ENCODE results near the gene PSTK. TPM values are rescaled to one million over a fixed set of nuclear protein-coding genes. Genes with fewer than 3 reads are reported as not detected.

PSTK gene
- total and polyA plus RNA-seq, 9 of the 15 experiments (the other 6 are each of a cell fraction or from before 2014, with no cell fraction given): 13.2 to 49.7 (median 18.9) TPM

DNA sequence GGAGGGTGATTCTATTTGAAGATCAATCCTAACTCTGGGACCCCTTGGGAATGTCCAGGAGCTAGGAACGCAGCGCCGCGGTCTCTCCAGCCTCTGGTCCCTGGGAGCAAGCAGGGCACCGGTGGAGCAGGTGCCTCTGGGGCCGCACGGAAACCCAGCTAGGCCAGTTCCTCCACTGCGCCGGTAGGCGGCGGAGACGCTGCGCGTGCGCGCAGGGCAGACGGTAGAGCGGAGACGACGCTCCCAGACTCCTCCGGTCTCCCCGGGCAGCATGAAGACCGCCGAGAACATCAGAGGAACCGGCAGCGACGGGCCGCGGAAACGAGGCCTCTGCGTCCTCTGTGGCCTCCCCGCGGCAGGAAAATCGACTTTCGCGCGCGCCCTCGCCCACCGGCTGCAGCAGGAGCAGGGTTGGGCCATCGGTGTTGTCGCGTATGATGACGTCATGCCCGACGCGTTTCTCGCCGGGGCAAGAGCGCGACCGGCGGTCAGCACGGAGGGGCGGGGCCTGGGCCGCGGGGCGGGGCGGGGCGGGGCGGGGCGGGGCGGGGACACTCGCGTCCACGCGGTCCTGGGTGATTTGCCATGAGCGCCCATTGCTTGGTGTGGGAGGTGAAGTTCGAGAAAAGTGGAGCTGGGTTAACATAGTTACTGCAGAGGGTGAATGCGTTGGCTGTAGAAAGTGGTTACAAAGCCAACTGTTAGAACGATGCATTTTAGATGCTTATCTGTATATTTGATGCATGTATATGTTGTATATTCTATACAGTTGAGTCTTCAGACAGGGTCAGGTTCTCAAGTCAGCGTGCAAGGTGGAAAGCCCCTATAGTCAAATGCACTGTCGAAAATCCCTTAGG is at the start of gene PSTK (continued):
- TF ChIP-seq BACH1 (tag; IDR thresholded peaks at IDR 0.05) (no peak), ZNF274 (IDR thresholded peaks at IDR 0.05; ENCODE audit: borderline replicate concordance, low read depth, low read length) (no peak), ZNF589 (CRISPR knock-in tag; IDR thresholded peaks at IDR 0.05; ENCODE audit: low read depth) (peak; percentile 71; the same call in 1 of the 2 replicates), SPI1 (IDR thresholded peaks at IDR 0.05; ENCODE audit: borderline replicate concordance, low read depth, low read length) (no peak), ZNF311 (CRISPR knock-in tag; IDR thresholded peaks at IDR 0.05) (no peak), ZNF146 (CRISPR knock-in tag; IDR thresholded peaks at IDR 0.05; ENCODE audit: unreplicated experiment) (no peak), ZNF23 (CRISPR knock-in tag; IDR thresholded peaks at IDR 0.05) (no peak), GABPB2 (CRISPR knock-in tag; conservative IDR thresholded peaks at IDR 0.05) (no peak), HEY1 (CRISPR knock-in tag; IDR thresholded peaks at IDR 0.05; ENCODE audit: borderline replicate concordance) (no peak), TEAD2 (tag; IDR thresholded peaks at IDR 0.05) (no peak), ASH1L (IDR thresholded peaks at IDR 0.05; ENCODE audit: borderline replicate concordance, low read depth, partially characterized antibody) (no peak), MECOM (CRISPR knock-in tag; IDR thresholded peaks at IDR 0.05) (no peak), SIX5 (IDR thresholded peaks at IDR 0.05; ENCODE audit: borderline replicate concordance in 1 of 2, insufficient read depth in 1 of 2, low read depth in 1 of 2, low read length in 2 of 2) (no peak), NR1H2 (CRISPR knock-in tag; IDR thresholded peaks at IDR 0.05) (no peak), NFATC3 (IDR thresholded peaks at IDR 0.05) (no peak), TCFL5 (CRISPR knock-in tag; conservative IDR thresholded peaks at IDR 0.05) (no peak)
- TF ChIP-seq, protein P1, sequence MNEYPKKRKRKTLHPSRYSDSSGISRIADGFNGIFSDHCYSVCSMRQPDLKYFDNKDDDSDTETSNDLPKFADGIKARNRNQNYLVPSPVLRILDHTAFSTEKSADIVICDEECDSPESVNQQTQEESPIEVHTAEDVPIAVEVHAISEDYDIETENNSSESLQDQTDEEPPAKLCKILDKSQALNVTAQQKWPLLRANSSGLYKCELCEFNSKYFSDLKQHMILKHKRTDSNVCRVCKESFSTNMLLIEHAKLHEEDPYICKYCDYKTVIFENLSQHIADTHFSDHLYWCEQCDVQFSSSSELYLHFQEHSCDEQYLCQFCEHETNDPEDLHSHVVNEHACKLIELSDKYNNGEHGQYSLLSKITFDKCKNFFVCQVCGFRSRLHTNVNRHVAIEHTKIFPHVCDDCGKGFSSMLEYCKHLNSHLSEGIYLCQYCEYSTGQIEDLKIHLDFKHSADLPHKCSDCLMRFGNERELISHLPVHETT (CRISPR knock-in tag; conservative IDR thresholded peaks at IDR 0.05 in 1 of 2, IDR thresholded peaks at IDR 0.05 in 1 of 2): no peak; a peak in 2 of 4 replicates
- TF ChIP-seq, protein P2, sequence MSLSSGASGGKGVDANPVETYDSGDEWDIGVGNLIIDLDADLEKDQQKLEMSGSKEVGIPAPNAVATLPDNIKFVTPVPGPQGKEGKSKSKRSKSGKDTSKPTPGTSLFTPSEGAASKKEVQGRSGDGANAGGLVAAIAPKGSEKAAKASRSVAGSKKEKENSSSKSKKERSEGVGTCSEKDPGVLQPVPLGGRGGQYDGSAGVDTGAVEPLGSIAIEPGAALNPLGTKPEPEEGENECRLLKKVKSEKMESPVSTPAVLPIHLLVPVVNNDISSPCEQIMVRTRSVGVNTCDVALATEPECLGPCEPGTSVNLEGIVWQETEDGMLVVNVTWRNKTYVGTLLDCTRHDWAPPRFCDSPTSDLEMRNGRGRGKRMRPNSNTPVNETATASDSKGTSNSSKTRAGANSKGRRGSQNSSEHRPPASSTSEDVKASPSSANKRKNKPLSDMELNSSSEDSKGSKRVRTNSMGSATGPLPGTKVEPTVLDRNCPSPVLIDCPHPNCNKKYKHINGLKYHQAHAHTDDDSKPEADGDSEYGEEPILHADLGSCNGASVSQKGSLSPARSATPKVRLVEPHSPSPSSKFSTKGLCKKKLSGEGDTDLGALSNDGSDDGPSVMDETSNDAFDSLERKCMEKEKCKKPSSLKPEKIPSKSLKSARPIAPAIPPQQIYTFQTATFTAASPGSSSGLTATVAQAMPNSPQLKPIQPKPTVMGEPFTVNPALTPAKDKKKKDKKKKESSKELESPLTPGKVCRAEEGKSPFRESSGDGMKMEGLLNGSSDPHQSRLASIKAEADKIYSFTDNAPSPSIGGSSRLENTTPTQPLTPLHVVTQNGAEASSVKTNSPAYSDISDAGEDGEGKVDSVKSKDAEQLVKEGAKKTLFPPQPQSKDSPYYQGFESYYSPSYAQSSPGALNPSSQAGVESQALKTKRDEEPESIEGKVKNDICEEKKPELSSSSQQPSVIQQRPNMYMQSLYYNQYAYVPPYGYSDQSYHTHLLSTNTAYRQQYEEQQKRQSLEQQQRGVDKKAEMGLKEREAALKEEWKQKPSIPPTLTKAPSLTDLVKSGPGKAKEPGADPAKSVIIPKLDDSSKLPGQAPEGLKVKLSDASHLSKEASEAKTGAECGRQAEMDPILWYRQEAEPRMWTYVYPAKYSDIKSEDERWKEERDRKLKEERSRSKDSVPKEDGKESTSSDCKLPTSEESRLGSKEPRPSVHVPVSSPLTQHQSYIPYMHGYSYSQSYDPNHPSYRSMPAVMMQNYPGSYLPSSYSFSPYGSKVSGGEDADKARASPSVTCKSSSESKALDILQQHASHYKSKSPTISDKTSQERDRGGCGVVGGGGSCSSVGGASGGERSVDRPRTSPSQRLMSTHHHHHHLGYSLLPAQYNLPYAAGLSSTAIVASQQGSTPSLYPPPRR (CRISPR knock-in tag; IDR thresholded peaks at IDR 0.05; ENCODE audit: borderline replicate concordance): no peak
- TF ChIP-seq, protein P3, sequence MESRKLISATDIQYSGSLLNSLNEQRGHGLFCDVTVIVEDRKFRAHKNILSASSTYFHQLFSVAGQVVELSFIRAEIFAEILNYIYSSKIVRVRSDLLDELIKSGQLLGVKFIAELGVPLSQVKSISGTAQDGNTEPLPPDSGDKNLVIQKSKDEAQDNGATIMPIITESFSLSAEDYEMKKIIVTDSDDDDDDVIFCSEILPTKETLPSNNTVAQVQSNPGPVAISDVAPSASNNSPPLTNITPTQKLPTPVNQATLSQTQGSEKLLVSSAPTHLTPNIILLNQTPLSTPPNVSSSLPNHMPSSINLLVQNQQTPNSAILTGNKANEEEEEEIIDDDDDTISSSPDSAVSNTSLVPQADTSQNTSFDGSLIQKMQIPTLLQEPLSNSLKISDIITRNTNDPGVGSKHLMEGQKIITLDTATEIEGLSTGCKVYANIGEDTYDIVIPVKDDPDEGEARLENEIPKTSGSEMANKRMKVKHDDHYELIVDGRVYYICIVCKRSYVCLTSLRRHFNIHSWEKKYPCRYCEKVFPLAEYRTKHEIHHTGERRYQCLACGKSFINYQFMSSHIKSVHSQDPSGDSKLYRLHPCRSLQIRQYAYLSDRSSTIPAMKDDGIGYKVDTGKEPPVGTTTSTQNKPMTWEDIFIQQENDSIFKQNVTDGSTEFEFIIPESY (CRISPR knock-in tag; IDR thresholded peaks at IDR 0.05): peak; percentile 70

All from K562 (cell line).